Heart left ventricle (tissue), 13 donors: ENCODE results near the gene GPER1.

Source experiments
- CTCF ChIP-seq, 12 donors: fragments of 200-600 bp; sonication (generic) in 4 of 12; IDR thresholded peaks; one replicate each; pipeline versions ENCODE4 v1.5.0 to v1.8.0; 2018 to 2022; ENCODE audit warnings: antibody characterized with exemption in 12 of 12, mild to moderate bottlenecking in 5 of 12
- POLR2A ChIP-seq, 2 donors: fragments of 450-650 bp; IDR thresholded peaks; one replicate each; pipeline ENCODE4 v1.6.1; 2017; ENCODE audit warnings: antibody characterized with exemption in 2 of 2, mild to moderate bottlenecking in 2 of 2, moderate library complexity in 2 of 2
- donor health status: ischemic (EF 13 %, LVEDD 7.1; RV severe dilation, severe dysfunction).
- donor health status: DM: no; HTN: yes; CAD: no.
- donor health status: DM: no; HTN: no; CAD: no.
- donor health status: ischemic (EF 25% LVEDD 6.9; RV normal size, moderate dysfunction).
- donor health status: ischemic (EF 25% LVEDD 5.7; RV mildly dilated, moderate dysfunction).
- donor health status: ischemic (EF 35%, LVEDD 5.7; RV mildly dilated, moderate dysfunction).
- donor health status: nonischemic (EF 11% LVEDD 7.7; RV severe dilation, severe dysfunction).
- donor health status: DM: yes; HTN: yes; CAD: no.
- donor health status: PGD.
- donor health status: ischemic (EF 29% LVEDD 5.4; RV normal size, mild dysfunction).
- donor health status: nonischemic (EF 23%, LVEDD 6.1; RV moderate dilation, normal function).

DNA sequence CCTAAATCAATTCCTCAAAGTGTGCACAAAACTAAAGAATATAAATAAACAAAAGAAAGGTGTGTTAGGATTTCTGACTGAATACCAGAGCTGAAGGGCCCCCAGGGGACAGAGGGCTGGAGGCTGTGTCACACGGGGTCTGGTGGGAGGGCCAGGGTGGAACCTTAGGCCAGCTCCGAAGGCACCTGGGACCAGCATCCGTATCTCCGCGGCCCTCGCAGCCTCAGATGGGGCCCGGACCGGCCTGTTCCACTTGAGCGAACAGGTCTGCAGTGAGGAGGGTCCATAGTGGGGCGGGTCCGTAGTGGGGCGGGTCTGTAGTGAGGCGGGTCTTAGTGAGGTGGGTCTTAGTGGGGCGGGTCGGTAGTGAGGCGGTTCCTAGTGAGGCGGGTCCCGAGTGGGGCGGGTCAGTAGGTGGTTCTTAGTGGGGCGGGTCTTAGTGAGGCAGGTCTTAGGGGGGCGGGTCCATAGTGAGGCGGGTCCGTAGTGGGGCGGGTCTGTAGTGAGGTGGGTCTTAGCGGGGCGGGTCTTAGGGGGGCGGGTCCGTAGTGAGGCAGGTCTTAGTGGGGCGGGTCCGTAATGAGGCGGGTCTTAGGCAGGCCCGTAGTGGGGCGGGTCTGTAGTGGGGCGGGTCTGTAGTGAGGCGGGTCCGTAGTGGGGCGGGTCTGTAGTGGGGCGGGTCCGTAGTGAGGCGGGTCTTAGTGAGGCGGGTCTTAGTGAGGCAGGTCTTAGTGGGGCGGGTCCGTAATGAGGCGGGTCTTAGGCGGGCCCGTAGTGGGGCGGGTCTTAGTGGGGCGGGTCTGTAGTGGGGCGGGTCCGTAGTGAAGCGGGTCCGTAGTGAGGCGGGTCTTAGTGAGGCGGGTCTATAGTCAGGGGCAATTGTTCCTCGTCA lies 28.5 kb upstream of the GPER1 start:
- no peak for TF ChIP-seq CTCF (IDR thresholded peaks at IDR 0.05)
- no peak for TF ChIP-seq POLR2A (IDR thresholded peaks at IDR 0.05)
